KOPT-K1 (cell line): ENCODE measurements around the gene FTCD.
"Not testable (repeated sequence)": the region's sequence is repeated elsewhere in the genome, so short reads cannot be mapped to it uniquely, and the experiment has no call there.

ENCODE experiments used
- H3K27ac ChIP-seq: fragments of 200-600 bp; sonication (generic); 2 replicates; pipeline ENCODE4 v1.5.1; 2016; ENCODE audit warnings: antibody characterized with exemption, mild to moderate bottlenecking, low read depth, low read length; ENCODE audit not compliant: poor library complexity, severe bottlenecking
- H3K36me3 ChIP-seq: fragments of 200-600 bp; sonication (generic); 2 replicates; pipeline ENCODE4 v1.5.1; 2017; ENCODE audit warnings: antibody characterized with exemption, mild to moderate bottlenecking, low read length, moderate library complexity; ENCODE audit not compliant: insufficient read depth
- H3K9me3 ChIP-seq: fragments of 200-600 bp; sonication (generic); 2 replicates; pipeline ENCODE4 v1.5.1; 2017; ENCODE audit warnings: antibody characterized with exemption, low read length, mild to moderate bottlenecking; ENCODE audit not compliant: insufficient read depth, poor library complexity, severe bottlenecking

FTCD gene

DNA sequence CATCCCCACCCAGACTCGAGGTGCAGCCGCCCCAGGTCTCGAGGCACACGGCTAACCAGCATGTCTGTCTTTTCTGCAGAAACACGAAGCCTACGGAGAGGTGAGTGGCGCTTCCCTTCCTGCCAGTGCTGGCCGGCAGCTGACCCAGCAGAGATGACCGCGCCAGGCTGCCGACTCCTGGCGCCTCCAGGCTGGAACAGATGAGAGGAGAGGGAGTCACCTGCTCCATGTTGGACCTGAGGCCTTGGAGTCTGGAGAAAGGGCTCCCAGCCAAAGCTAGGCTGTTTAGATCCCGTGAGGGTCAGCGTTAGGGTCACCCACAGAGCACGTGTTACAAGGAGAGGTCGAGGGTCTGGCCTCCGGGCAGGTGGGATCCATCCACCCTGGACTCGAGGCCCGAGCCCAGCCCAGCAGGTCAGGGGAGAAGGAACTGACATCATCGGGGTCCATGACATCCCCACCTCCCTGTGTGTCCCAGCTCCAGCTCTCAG, 42.6 kb downstream of the FTCD start:
- Histone ChIP-seq H3K9me3 (peaks cover 14% of the 10 kb centered on the region), H3K27ac (no peak overlapping the region), H3K36me3 (no peaks in the 10 kb centered on the region)

DNA sequence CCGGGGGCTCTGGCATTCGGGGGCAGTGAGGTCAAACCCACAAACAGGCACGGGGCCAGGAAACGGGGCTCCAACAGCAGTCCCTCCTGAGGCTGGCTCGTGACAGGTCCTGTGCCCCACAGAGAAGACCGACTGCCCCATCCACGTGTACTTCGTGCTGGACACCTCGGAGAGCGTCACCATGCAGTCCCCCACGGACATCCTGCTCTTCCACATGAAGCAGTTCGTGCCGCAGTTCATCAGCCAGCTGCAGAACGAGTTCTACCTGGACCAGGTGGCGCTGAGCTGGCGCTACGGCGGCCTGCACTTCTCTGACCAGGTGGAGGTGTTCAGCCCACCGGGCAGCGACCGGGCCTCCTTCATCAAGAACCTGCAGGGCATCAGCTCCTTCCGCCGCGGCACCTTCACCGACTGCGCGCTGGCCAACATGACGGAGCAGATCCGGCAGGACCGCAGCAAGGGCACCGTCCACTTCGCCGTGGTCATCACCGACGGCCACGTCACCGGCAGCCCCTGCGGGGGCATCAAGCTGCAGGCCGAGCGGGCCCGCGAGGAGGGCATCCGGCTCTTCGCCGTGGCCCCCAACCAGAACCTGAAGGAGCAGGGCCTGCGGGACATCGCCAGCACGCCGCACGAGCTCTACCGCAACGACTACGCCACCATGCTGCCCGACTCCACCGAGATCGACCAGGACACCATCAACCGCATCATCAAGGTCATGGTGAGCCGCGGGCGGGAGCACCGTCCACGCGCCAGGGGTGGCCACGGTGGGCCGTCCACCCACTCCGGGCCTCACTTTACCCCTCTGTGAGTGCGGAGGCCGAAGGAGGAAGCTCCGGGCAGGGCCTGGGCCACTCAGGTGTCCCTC, 43.3 kb downstream of the FTCD start:
- no peak overlapping the region for H3K27ac ChIP-seq
- H3K9me3 ChIP-seq: peaks cover 20% of the 10 kb centered on the region
- no peaks in the 10 kb centered on the region for H3K36me3 ChIP-seq

- H3K27ac ChIP-seq: no peak overlapping the region
- H3K36me3 ChIP-seq: no peaks in the 10 kb centered on the region
- H3K9me3 ChIP-seq: peaks cover 20% of the 10 kb centered on the region
Measured at GRCh38 chr21:46111193-46111571, 44.2 kb downstream of the FTCD start.

DNA sequence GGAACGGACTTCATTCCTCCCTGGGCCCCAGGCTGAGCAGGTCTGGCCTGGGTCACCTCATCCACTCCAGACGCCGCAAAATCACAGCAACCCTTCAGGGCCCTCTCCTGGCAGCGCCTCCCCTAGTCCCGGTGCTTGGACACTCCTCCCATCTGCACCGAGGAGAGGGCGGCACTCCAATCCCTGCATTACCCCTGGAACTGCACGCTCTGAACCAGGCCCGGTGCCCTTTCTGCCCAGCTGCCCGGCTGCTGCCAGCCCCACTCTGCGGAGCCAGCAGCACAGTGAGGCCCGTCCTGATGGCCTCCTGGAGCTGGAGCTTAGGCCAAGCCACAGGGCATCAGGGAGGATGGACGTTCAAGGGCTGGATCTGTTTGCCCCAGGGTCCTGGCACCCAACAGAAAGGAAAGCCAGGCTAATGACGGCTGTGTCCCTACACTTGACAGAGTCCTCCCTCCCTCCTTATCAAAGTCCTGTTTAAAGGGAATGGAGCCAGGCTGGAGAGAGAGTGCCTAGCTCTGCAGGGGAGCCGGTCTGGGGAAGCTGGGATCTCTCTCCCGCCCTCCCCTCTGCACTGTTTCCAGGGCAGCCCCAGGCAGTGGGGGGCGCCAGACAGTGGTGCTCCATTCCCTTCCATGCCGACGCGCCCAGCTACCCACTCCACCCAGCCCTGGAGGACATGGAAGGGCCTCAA, 44.7 kb downstream of the FTCD start:
- Histone ChIP-seq H3K27ac (no peak overlapping the region), H3K36me3 (no peaks in the 10 kb centered on the region), H3K9me3 (peaks cover 20% of the 10 kb centered on the region)

- Histone ChIP-seq H3K36me3 (no peaks in the 10 kb centered on the region), H3K9me3 (peaks cover 14% of the 10 kb centered on the region), H3K27ac (no peak overlapping the region)
Measured at GRCh38 chr21:46109313-46110221, 45.8 kb downstream of the FTCD start.

- no peaks in the 10 kb centered on the region for H3K36me3 ChIP-seq
- no peak overlapping the region for H3K27ac ChIP-seq
Measured at GRCh38 chr21:46108827-46109312, 46.5 kb downstream of the FTCD start.

DNA sequence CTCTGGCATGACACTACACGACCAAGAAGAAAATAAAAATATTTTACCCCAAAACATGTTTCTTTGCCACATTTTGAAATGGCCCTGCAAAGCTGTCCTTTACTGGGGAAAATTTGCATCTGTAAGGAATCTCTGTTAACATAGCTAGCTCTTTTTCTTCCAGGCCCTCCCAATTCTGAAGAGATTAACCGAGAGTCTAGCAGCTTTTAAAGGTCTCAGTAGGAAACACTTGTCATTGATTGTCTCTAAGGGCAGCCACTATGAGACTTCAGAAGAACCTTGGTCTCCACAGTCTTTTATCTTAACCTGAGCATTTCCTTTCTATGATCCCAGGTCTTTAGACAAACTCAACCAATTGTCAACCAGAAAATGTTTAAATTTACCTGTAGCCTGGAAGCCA, 48.0 kb downstream of the FTCD start:
- not testable (repeated sequence) for H3K36me3 ChIP-seq, H3K27ac ChIP-seq
- H3K9me3 ChIP-seq: peaks cover 20% of the 10 kb centered on the region

More at GRCh38 chr21:46108827-46109312, 46.5 kb downstream of the FTCD start:
- H3K9me3 ChIP-seq: peaks cover 14% of the 10 kb centered on the region

DNA sequence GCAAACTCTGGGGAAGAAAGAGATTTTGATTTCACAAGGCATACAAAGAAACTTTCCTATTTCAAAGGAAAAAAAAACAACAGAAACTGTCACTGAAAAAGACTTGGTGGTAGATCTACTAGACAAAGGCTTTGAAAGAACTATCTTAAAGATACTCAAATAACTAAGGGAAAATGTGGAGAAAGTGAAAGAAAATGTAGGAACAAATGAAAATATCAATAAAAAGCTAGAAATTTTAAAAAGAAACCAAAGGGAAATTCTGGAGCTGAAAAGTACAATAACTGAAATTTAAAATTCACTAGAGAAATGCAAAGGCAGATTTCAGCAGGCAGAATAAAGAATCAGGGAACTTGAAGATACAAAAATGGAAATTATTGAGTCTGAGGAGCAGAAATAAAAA, 51.3 kb downstream of the FTCD start:
- no peak overlapping the region for H3K27ac ChIP-seq
- no peaks in the 10 kb centered on the region for H3K36me3 ChIP-seq
- peaks cover 25% of the 10 kb centered on the region for H3K9me3 ChIP-seq

DNA sequence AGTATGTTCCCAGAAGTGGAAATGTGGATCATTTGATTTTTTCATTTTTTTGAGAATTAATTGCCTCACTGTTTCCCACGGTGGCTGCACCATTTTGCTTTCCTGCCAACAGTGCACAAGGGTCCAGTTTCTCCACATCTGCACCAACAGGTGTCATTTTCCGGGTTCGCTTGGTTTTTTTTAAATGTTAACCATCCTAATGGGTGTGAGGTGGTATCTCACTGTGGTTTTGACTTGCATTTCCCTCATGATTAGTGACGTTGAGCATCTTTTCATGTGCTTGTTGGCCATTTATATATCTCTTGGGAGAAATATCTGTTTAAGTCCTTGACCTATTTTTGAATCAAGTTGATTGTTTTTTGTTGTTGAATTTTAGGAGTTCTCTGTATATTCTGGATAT, 54.5 kb downstream of the FTCD start:
- H3K9me3 ChIP-seq: peaks cover 11% of the 10 kb centered on the region
- no peaks in the 10 kb centered on the region for H3K36me3 ChIP-seq
- no peak overlapping the region for H3K27ac ChIP-seq

DNA sequence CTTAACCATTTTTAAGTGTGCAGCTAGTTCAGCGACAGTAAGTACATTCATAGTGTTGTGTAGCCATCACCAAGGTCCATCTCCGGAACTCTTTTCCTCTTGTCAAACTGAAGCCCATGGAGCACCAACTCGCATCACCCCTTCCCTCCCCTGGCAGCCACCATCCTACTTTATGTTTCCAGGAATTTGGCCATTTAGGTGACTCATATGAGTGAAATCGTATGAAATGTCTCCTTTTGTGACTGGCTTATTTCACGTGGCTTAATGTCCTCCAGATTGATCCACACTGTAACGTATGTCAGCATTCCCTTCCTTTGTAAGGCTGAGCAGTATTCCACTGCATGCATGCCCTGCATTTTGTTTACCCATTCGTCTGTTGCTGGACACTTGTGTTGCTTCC, 55.0 kb downstream of the FTCD start:
- H3K27ac ChIP-seq: no peak overlapping the region
- H3K36me3 ChIP-seq: no peaks in the 10 kb centered on the region
- H3K9me3 ChIP-seq: peaks cover 11% of the 10 kb centered on the region

GRCh38 chr21:46100020-46100419, 55.4 kb downstream of the FTCD start:
- Histone ChIP-seq H3K27ac (no peak overlapping the region), H3K9me3 (peaks cover 11% of the 10 kb centered on the region), H3K36me3 (no peaks in the 10 kb centered on the region)

DNA sequence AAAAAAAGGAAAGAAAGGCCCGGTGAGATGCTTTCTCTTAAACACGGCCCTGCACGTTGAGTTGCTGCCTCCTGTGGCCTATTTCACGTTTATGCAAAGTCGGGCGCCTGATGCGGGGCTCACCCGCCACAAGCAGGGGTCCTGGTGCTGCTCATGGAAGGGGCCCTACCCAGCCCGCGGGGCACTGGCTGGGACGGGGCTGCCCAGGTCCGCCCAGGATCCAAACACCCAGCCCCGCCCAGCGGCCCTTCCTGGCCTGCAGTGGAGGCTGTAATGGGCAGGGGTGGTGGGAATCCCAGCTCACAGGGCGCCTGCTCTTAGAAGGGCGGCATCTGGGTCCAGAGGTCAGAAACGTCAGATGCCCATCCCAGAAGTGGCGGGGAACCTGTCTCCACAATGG, 55.9 kb downstream of the FTCD start:
- H3K9me3 ChIP-seq: peaks cover 11% of the 10 kb centered on the region
- no peaks in the 10 kb centered on the region for H3K36me3 ChIP-seq
- H3K27ac ChIP-seq: no peak overlapping the region

DNA sequence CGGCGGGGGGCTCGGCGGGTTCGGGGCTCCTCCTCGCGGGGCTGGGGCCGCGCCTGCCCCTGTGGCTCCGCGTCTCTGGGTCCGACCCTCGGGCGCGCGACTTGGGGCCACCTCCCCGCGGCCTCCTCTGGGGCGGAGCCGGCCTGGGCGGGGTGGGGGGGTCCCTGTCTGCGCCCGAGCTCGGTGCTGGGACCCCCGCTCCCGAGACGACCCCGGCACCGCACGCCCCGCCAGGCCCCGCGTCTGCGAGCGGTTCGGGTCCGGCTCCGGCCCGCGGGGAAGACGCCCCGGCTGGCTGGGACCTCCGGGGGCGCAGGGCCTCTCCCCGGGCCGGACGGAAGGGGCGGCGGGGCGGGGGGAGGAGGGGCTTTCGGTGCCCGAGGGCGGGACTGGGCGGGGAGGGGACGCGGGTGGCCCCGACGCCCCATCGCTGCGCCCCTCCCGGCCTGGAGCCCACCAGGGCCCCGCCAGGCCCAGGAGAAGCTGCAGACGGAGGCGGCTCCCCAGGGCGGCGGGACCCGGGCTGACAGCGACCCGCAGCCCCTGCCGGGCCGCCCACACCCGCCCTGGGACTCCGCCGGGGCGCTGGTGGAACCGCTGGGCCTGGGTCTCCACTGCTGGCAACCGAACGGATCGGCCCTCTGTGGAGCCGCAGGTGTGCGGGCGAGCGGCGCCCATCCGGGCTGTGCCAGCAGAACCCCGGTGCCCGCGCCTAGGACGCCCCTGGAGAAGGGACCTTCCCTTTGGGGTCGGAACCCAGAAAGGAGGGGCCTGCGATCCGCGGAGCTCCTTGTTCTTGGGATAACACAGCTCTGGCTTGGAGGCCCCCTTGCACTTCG, 56.9 kb downstream of the FTCD start:
- Histone ChIP-seq H3K36me3 (no peaks in the 10 kb centered on the region), H3K27ac (no peak overlapping the region), H3K9me3 (peaks cover 11% of the 10 kb centered on the region)
